ENCODE data around the gene GNAQ. TPM values are rescaled to one million over a fixed set of nuclear protein-coding genes. Genes with fewer than 3 reads are reported as not detected.

GNAQ gene
- total RNA-seq, 4 donors from 2014 or later: 13.1 to 19.7 (median 16.4) TPM

DNA sequence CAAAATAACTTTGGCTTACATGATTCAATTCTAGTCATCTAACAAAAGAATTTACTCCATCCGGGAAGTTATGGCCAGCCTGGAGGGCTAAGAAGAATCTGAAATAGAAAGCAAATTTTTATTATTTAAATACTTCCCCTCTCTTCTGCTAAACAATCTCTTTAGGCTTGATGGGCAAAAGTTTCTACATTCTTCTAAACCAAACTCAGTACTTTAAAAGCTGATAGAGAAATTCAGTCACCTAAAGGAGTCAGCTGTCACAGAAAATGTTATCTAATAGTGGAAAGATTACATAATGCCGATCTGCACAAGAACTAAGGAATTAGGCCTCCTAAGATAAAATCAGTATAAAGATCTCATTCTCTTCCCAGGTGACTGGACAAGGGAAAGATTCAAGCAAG is 32.4 kb downstream of the GNAQ start:
- H3K4me3 ChIP-seq (ENCODE audit: low read depth, poor library complexity, severe bottlenecking): no peak overlapping the region
- TF ChIP-seq POLR2A (IDR thresholded peaks at IDR 0.05) (no peak), CTCF (IDR thresholded peaks at IDR 0.05) (no peak)
- intact Hi-C loops (cut with DNase I; ENCODE audit: low total_unique reads): no loop called here
- 36 to 44% methylated on average over 2 of the region's 2 CpGs for WGBS, 2 donors
- DNase-seq (ENCODE audit: low spot score in 2 of 2): no peak

GRCh38 chr9:77997611-77998284 is 33.9 kb downstream of the GNAQ start:
- DNase-seq (ENCODE audit: low spot score in 2 of 2): peak in 1 of 2 donors; percentile 26
- 66 to 71% methylated on average over 16 of the region's 16 CpGs for WGBS, 2 donors
- no peak for TF ChIP-seq POLR2A (IDR thresholded peaks at IDR 0.05)
- no peak for TF ChIP-seq CTCF (IDR thresholded peaks at IDR 0.05)
- H3K4me3 ChIP-seq (ENCODE audit: low read depth, poor library complexity, severe bottlenecking): no peak overlapping the region
- intact Hi-C loops (cut with DNase I; ENCODE audit: low total_unique reads): no loop called here

DNA sequence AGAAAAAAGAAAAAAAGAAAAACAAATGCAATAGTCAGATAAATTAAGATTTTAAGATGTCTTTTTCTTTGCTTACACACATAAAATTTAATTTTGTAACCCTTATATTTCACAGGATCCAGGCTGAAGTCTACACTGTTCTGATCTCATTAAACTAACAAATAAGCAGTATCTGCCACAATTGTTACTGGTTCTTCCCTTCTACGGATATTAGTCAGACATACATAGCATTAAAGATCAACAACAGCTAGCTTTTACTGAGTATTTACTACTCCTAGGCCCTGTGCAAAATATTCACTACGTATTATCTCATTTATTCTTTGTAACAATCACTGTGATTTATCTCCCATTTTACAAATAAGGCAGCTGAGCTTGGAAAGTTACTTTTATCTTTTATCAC is 34.9 kb downstream of the GNAQ start:
- intact Hi-C loops (cut with DNase I; ENCODE audit: low total_unique reads): no loop called here
- WGBS, 2 donors: 94 to 97% methylated on average over 2 of the region's 2 CpGs
- TF ChIP-seq CTCF (IDR thresholded peaks at IDR 0.05): no peak
- TF ChIP-seq POLR2A (IDR thresholded peaks at IDR 0.05): no peak
- no peak overlapping the region for H3K4me3 ChIP-seq (ENCODE audit: low read depth, poor library complexity, severe bottlenecking)
- no peak for DNase-seq (ENCODE audit: low spot score in 2 of 2)

DNA sequence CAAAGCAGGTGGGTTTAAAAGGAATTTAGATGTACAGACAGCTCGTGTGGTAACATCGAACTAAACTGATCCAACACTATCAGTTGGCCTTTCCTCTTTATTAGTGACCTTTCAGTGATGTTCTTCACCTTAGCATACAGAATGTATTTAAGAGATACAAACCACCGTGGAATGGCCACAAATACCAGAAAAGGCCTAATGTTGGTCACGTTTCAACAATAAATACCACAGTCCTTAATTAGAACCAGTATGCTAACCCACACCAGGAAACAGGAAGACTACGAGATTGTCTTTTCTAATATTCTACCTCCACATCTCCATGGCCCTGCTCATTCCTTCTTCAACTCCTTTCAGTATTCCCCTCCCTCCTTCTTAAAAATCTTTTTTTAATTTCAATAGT is 40.4 kb downstream of the GNAQ start:
- TF ChIP-seq CTCF (IDR thresholded peaks at IDR 0.05) (no peak), POLR2A (IDR thresholded peaks at IDR 0.05) (no peak)
- no peak for DNase-seq (ENCODE audit: low spot score in 2 of 2)
- no peak overlapping the region for H3K4me3 ChIP-seq (ENCODE audit: low read depth, poor library complexity, severe bottlenecking)
- WGBS, 2 donors: 64 to 84% methylated on average over 5 of the region's 5 CpGs
- intact Hi-C loops (cut with DNase I; ENCODE audit: low total_unique reads): no loop called here

- intact Hi-C loops (cut with DNase I; ENCODE audit: low total_unique reads): no loop called here
- no peak for TF ChIP-seq POLR2A (IDR thresholded peaks at IDR 0.05)
- TF ChIP-seq CTCF (IDR thresholded peaks at IDR 0.05): no peak
- no peak for DNase-seq (ENCODE audit: low spot score in 2 of 2)
- H3K4me3 ChIP-seq (ENCODE audit: low read depth, poor library complexity, severe bottlenecking): no peak overlapping the region
Observed at GRCh38 chr9:77989909-77990308, 41.7 kb downstream of the GNAQ start.

DNA sequence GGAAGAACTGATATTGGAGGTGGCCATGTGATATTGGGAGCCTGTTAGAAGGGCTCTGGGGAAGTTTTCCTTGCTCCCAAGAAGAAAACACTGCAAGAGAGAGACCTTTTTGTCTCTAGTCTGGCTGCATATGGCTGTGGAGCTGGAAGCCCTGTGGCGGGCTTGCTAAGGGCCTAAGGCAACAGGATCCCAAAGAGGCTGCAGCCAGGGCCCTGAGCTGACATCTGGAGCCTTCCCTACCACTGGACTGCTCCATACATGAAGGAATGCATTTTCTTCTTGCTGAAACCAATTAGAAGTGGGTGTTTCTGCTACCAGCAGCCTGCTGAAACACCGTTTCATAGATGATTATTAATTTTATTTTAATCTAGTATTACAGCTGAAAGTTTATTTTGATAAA is 42.2 kb downstream of the GNAQ start:
- WGBS, 2 donors: 88% methylated on average over 2 of the region's 2 CpGs
- no peak for DNase-seq (ENCODE audit: low spot score in 2 of 2)
- TF ChIP-seq POLR2A (IDR thresholded peaks at IDR 0.05) (no peak), CTCF (IDR thresholded peaks at IDR 0.05) (no peak)
- intact Hi-C loops (cut with DNase I; ENCODE audit: low total_unique reads): no loop called here
- no peak overlapping the region for H3K4me3 ChIP-seq (ENCODE audit: low read depth, poor library complexity, severe bottlenecking)

Data from lower leg skin (tissue), 4 donors.